Neural crest cell (in vitro differentiated cells): ENCODE results near the gene FCRLA. TPM values are rescaled to one million over a fixed set of nuclear protein-coding genes. Genes with fewer than 3 reads are reported as not detected.
"Not testable (repeated sequence)": the region's sequence is repeated elsewhere in the genome, so short reads cannot be mapped to it uniquely, and the experiment has no call there.

Experiments
- DNase-seq: peaks from one replicate; pipeline ENCODE4 v3.0.0; 2021; ENCODE audit warnings: low read depth, mixed read lengths, low spot score
- H3K27ac Mint-ChIP-seq: one replicate; pipeline ENCODE4 v1.8.0; 2021; ENCODE audit warnings: mild to moderate bottlenecking, mixed read lengths; ENCODE audit not compliant: unreplicated experiment
- H3K27me3 Mint-ChIP-seq: 2 replicates; pipeline ENCODE4 v1.8.0; 2021; ENCODE audit warnings: low read depth, mild to moderate bottlenecking, mixed read lengths
- H3K36me3 Mint-ChIP-seq: 2 replicates; pipeline ENCODE4 v1.8.0; 2021; ENCODE audit warnings: low read depth, mild to moderate bottlenecking, mixed read lengths
- H3K4me1 Mint-ChIP-seq: 2 replicates; pipeline ENCODE4 v1.8.0; 2021; ENCODE audit warnings: mixed read lengths
- H3K4me3 Mint-ChIP-seq: one replicate; pipeline ENCODE4 v1.8.0; 2021; ENCODE audit warnings: mild to moderate bottlenecking, mixed read lengths
- H3K9me3 Mint-ChIP-seq: 2 replicates; pipeline ENCODE4 v1.8.0; 2021; ENCODE audit warnings: mixed read lengths
- CTCF ChIP-seq: fragments of 200-600 bp; sonication (generic); conservative IDR thresholded peaks from 2 replicates; pipeline ENCODE4 v1.5.0; 2021; ENCODE audit warnings: antibody characterized with exemption, mild to moderate bottlenecking
- total RNA-seq: library from RNA; stranded (reverse); gene quantifications from 2 replicates; pipeline ENCODE4 v1.2.1, GENCODE V29; 2021

The FCRLA gene
- total RNA-seq, 1 donor from 2014 or later = not detected

DNA sequence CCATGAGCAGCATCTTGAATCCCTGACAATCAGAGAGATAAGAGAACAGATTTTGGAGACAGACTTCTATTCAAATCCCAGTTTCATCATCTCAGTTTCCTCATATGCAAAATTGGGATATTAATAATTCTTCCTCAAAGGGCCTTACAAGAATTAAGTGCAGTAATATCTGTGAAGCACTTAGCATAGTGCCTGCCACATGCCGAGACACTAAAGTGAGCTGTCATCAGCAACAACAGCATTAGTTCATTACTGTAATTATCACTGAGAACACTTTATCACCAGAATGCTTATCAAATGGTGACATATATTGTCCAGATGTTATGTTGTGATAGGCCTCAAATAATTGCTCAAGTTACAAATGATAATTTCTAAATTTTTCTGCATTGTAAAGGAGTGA lies 13.4 kb downstream of the FCRLA start:
- Mint-ChIP-seq H3K27me3 (peaks cover 89% of the 10 kb centered on the region), H3K4me1 (no peaks in the 10 kb centered on the region), H3K9me3 (no peaks in the 10 kb centered on the region), H3K36me3 (no peaks in the 10 kb centered on the region), H3K27ac (no peak overlapping the region), H3K4me3 (no peak overlapping the region)
- DNase-seq = no peak
- TF ChIP-seq CTCF = no peak

- Mint-ChIP-seq H3K36me3 (no peaks in the 10 kb centered on the region), H3K27me3 (peaks cover 89% of the 10 kb centered on the region), H3K4me3 (peak within 1 kb of the TSS; percentile 14), H3K27ac (no peak within 1 kb of the TSS), H3K9me3 (no peaks in the 10 kb centered on the region), H3K4me1 (peaks cover 7% of the 10 kb centered on the region)
- no peak for TF ChIP-seq CTCF
- DNase-seq = no peak
Measured at GRCh38 chr1:161720956-161721737, 14.1 kb downstream of the FCRLA start, which contains the start of gene FCRLB. Gene FCRLB, plus strand, starts transcription at chr1:161721544. Its CDS starts 1,129 bp downstream, at chr1:161722673.

DNA sequence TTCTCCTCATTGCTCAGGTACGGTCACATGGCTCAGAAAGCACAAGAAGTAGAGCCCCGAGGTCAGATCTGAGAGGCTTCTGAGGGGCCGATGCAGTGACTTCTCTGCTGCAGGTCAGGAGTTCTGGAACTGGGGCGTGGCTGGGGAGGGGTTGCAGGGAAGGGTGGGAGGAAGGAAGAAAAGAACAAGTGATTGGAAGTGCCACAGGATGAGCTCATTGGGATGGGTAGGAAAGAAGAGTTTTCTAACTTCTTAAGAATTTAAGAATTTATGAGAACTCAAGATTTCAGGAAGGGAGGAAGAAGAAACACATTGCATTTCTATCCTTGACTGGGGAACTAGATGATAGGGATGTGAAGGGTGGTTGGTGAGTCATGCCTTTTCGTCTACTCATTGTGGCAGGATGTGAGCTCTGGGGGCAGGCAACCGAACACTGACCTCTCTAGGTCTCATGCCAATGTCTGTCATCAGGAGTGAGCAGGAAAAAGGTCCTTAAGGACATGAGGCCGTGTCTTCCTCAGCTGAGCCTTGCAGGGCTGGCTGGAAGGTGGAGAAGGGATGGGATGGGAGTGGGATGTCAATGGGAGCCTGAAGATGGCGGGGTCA lies 14.8 kb downstream of the FCRLA start:
- H3K4me1 Mint-ChIP-seq = peaks cover 8% of the 10 kb centered on the region
- no peak for TF ChIP-seq CTCF
- peak overlapping the region; percentile 14 for H3K4me3 Mint-ChIP-seq
- no peak for DNase-seq
- H3K27ac Mint-ChIP-seq = no peak overlapping the region
- no peaks in the 10 kb centered on the region for H3K9me3 Mint-ChIP-seq
- H3K27me3 Mint-ChIP-seq = peaks cover 85% of the 10 kb centered on the region
- no peaks in the 10 kb centered on the region for H3K36me3 Mint-ChIP-seq

- H3K4me1 Mint-ChIP-seq = peaks cover 8% of the 10 kb centered on the region
- H3K27ac Mint-ChIP-seq = no peak overlapping the region
- TF ChIP-seq CTCF = no peak
- DNase-seq = no peak
- H3K27me3 Mint-ChIP-seq = peaks cover 80% of the 10 kb centered on the region
- no peaks in the 10 kb centered on the region for H3K36me3 Mint-ChIP-seq
- no peaks in the 10 kb centered on the region for H3K9me3 Mint-ChIP-seq
- H3K4me3 Mint-ChIP-seq = no peak overlapping the region
Measured at GRCh38 chr1:161722406-161722805, 15.4 kb downstream of the FCRLA start.

DNA sequence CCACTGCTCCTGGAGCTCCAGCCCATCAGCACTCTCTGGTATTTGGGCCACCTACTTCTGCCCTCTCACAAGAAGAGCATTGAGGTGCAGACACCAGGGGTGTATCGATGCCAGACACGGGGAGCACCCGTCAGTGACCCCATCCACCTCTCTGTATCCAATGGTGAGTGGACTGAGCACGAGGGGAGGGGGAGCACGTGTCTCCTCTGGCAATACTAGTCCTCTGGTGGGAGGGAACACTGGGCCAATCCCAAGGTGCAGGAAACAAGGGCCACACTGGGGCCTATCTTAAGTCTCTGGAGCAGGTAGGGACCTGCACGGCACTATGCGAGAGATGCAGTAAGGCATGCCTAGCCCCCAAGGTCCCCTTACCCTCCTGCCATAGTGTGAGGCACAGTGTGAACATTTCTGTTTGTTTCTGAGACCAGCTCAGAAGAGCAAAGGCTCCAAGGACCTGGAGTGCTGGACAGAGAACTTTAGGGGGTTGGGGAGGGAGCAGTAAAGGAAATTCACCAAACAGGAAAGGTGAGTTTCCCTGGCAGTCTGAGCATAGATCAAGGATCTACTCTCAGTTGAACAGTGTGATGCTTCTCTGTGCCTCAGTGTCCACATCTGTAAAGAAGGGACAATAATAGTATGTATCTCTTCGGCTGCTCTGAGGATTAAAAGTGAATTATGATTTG lies 16.6 kb downstream of the FCRLA start:
- Mint-ChIP-seq H3K4me1 (peaks cover 8% of the 10 kb centered on the region), H3K4me3 (peak overlapping the region; percentile 21), H3K27me3 (peaks cover 75% of the 10 kb centered on the region), H3K27ac (no peak overlapping the region), H3K36me3 (no peaks in the 10 kb centered on the region), H3K9me3 (no peaks in the 10 kb centered on the region)
- no peak for TF ChIP-seq CTCF
- no peak for DNase-seq

GRCh38 chr1:161725258-161725907 lies 18.4 kb downstream of the FCRLA start:
- H3K27me3 Mint-ChIP-seq = peaks cover 76% of the 10 kb centered on the region
- H3K4me1 Mint-ChIP-seq, DNase-seq, H3K9me3 Mint-ChIP-seq, H3K36me3 Mint-ChIP-seq, H3K27ac Mint-ChIP-seq: not testable (repeated sequence)
- peak overlapping the region; percentile 98 for H3K4me3 Mint-ChIP-seq
